Adrenal gland (tissue), 5 donors: ENCODE data around the gene CD180.

Experiments used
- CTCF ChIP-seq, 6 experiments: fragments of 450-650 bp in 4 of 6; fragments of 200-600 bp in 2 of 6; sonication (generic) in 1 of 6; IDR thresholded peaks; 1 replicate in 5 of 6; 2 replicates in 1 of 6; pipeline versions ENCODE4 v1.5.1 to v1.8.0; 2016 to 2021; ENCODE audit warnings: antibody characterized with exemption in 6 of 6, mild to moderate bottlenecking in 2 of 6, moderate library complexity in 1 of 6
- POLR2A ChIP-seq, 2 donors: fragments of 450-650 bp; IDR thresholded peaks; one replicate each; pipeline ENCODE4 v1.6.1; 2017; ENCODE audit warnings: antibody characterized with exemption in 2 of 2, mild to moderate bottlenecking in 2 of 2, moderate library complexity in 1 of 2
- donor health status: DM: no; HTN: no; CAD: no.

- TF ChIP-seq POLR2A (IDR thresholded peaks at IDR 0.05) = no peak
- no peak for TF ChIP-seq CTCF (IDR thresholded peaks at IDR 0.05)
These were observed 35.6 kb downstream of the CD180 start for GRCh38 chr5:67160985-67161384.
